MM.1S (cell line): ENCODE measurements around the gene HS1BP3.

Experiments used
- DNase-seq: peaks from one replicate; pipeline ENCODE4 v3.0.0-alpha.2; 2015
- H2AFZ ChIP-seq: fragments of 300-600 bp; sonication (generic); 2 replicates; pipeline ENCODE4 v1.6.0; 2016; ENCODE audit warnings: antibody characterized with exemption, low read length
- H3F3A ChIP-seq: fragments of 300-600 bp; sonication (generic); 2 replicates; pipeline ENCODE4 v1.6.1; 2016; ENCODE audit warnings: mild to moderate bottlenecking, antibody characterized with exemption, low read length, moderate library complexity, mixed read lengths; ENCODE audit not compliant: insufficient read depth
- H3K27ac ChIP-seq: fragments of 300-600 bp; sonication (generic); 2 replicates; pipeline ENCODE4 v1.5.1; 2016; ENCODE audit warnings: mild to moderate bottlenecking, low read length
- H3K27me3 ChIP-seq: fragments of 300-600 bp; sonication (generic); replicated peaks from 2 replicates; pipeline ENCODE4 v1.6.0; 2016; ENCODE audit warnings: low read length; ENCODE audit not compliant: insufficient read depth
- H3K36me3 ChIP-seq: fragments of 300-600 bp; sonication (generic); replicated peaks from 2 replicates; pipeline ENCODE4 v1.6.1; 2016; ENCODE audit warnings: mild to moderate bottlenecking, low read length, mixed read lengths; ENCODE audit not compliant: insufficient read depth
- H3K4me1 ChIP-seq: fragments of 300-600 bp; sonication (generic); 2 replicates; pipeline ENCODE4 v1.6.1; 2016; ENCODE audit warnings: low read length, mixed read lengths
- H3K4me2 ChIP-seq: fragments of 300-600 bp; sonication (generic); 2 replicates; pipeline ENCODE4 v1.6.0; 2016; ENCODE audit warnings: low read depth, low read length
- H3K4me3 ChIP-seq: fragments of 300-600 bp; sonication (generic); 2 replicates; pipeline ENCODE4 v1.5.1; 2016; ENCODE audit warnings: low read length, mixed read lengths
- H3K79me2 ChIP-seq: fragments of 300-600 bp; sonication (generic); 2 replicates; pipeline ENCODE4 v1.6.1; 2016; ENCODE audit warnings: mixed run types, low read length, mixed read lengths
- H3K9ac ChIP-seq: fragments of 300-600 bp; sonication (generic); 2 replicates; pipeline ENCODE4 v1.6.1; 2016; ENCODE audit warnings: low read length, mixed read lengths
- H3K9me2 ChIP-seq: fragments of 300-600 bp; sonication (generic); replicated peaks from 2 replicates; pipeline ENCODE4 v1.6.1; 2016; ENCODE audit warnings: mild to moderate bottlenecking, low read length, mixed read lengths; ENCODE audit not compliant: insufficient read depth
- H3K9me3 ChIP-seq: fragments of 300-600 bp; sonication (generic); replicated peaks from 2 replicates; pipeline ENCODE4 v1.6.1; 2016; ENCODE audit warnings: mild to moderate bottlenecking, low read length, mixed read lengths; ENCODE audit not compliant: insufficient read depth
- H4K20me1 ChIP-seq: fragments of 300-600 bp; sonication (generic); 2 replicates; pipeline ENCODE4 v1.6.1; 2016; ENCODE audit warnings: mild to moderate bottlenecking, low read length, moderate library complexity, mixed read lengths; ENCODE audit not compliant: insufficient read depth
- CTCF ChIP-seq: fragments of 300-600 bp; sonication (generic); IDR thresholded peaks from 2 replicates; pipeline ENCODE4 v1.5.1; 2016; ENCODE audit warnings: antibody characterized with exemption, low read length, mixed read lengths
- EZH2 ChIP-seq: fragments of 300-600 bp; sonication (generic); optimal IDR thresholded peaks from 2 replicates; pipeline ENCODE3; 2017; ENCODE audit warnings: low read depth, mild to moderate bottlenecking, antibody characterized with exemption, low read length, mixed read lengths
- EZH2phosphoT487 ChIP-seq: fragments of 300-600 bp; sonication (generic); IDR thresholded peaks from 2 replicates; pipeline ENCODE4 v1.6.1; 2018; ENCODE audit warnings: antibody characterized with exemption, low read length

The HS1BP3 gene

GRCh38 chr2:20568501-20569463 is 82.1 kb downstream of the HS1BP3 start:
- Histone ChIP-seq H2AFZ (no peak overlapping the region), H3K4me2 (no peak overlapping the region), H3K79me2 (no peaks in the 10 kb centered on the region), H3K4me3 (no peak overlapping the region), H4K20me1 (no peaks in the 10 kb centered on the region), H3K36me3 (no peaks in the 10 kb centered on the region), H3K9me3 (no peaks in the 10 kb centered on the region), H3K27me3 (no peaks in the 10 kb centered on the region), H3K9me2 (no peaks in the 10 kb centered on the region), H3K4me1 (peaks cover 11% of the 10 kb centered on the region), H3F3A (no peaks in the 10 kb centered on the region), H3K27ac (no peak overlapping the region), H3K9ac (no peak overlapping the region)
- DNase-seq = no peak
- no peak for TF ChIP-seq EZH2
- no peak for TF ChIP-seq CTCF
- no peak for TF ChIP-seq EZH2phosphoT487

- Histone ChIP-seq H3K27me3 (no peaks in the 10 kb centered on the region), H3K36me3 (no peaks in the 10 kb centered on the region), H3K79me2 (no peaks in the 10 kb centered on the region), H4K20me1 (no peaks in the 10 kb centered on the region), H3K4me2 (no peak overlapping the region), H2AFZ (no peak overlapping the region), H3K9me3 (no peaks in the 10 kb centered on the region), H3F3A (no peaks in the 10 kb centered on the region), H3K9ac (no peak overlapping the region), H3K4me1 (peaks cover 14% of the 10 kb centered on the region), H3K4me3 (no peak overlapping the region), H3K27ac (no peak overlapping the region), H3K9me2 (no peaks in the 10 kb centered on the region)
- TF ChIP-seq CTCF = no peak
- no peak for TF ChIP-seq EZH2
- TF ChIP-seq EZH2phosphoT487 = no peak
- DNase-seq = no peak
Measured at GRCh38 chr2:20567926-20568179, 83.0 kb downstream of the HS1BP3 start.
